ENCODE data around the gene EDIL3. TPM values are rescaled to one million over a fixed set of nuclear protein-coding genes. Genes with fewer than 3 reads are reported as not detected.

The EDIL3 gene
- total RNA-seq, 1 experiment from 2014 or later: 0.32 TPM

DNA sequence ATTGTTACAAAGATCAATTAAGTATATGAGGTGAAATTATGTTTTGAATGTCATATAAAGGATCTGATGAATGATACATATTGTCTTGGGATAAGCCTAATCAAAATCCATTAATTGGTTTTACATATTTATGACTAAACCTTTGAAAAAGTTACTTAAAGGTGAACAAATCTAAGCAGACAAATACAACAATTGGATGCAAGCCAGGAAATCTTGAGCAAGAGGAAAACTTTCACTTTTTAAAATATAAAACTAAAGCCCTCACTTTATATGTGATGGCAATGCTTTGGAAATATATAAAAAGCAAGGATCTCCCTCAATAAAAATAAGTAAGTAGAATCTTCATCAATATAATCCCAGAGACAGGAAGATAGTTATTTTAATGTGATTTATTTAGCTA lies 80.1 kb downstream of the EDIL3 start (continued):
- TF ChIP-seq JUND (IDR thresholded peaks at IDR 0.05): no peak
- TF ChIP-seq, protein P1, sequence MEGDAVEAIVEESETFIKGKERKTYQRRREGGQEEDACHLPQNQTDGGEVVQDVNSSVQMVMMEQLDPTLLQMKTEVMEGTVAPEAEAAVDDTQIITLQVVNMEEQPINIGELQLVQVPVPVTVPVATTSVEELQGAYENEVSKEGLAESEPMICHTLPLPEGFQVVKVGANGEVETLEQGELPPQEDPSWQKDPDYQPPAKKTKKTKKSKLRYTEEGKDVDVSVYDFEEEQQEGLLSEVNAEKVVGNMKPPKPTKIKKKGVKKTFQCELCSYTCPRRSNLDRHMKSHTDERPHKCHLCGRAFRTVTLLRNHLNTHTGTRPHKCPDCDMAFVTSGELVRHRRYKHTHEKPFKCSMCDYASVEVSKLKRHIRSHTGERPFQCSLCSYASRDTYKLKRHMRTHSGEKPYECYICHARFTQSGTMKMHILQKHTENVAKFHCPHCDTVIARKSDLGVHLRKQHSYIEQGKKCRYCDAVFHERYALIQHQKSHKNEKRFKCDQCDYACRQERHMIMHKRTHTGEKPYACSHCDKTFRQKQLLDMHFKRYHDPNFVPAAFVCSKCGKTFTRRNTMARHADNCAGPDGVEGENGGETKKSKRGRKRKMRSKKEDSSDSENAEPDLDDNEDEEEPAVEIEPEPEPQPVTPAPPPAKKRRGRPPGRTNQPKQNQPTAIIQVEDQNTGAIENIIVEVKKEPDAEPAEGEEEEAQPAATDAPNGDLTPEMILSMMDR (IDR thresholded peaks at IDR 0.05 in 2 of 3, conservative IDR thresholded peaks at IDR 0.05 in 1 of 3; ENCODE audit: borderline replicate concordance in 1 of 3, insufficient read depth in 1 of 3, low read depth in 2 of 3, low read length in 2 of 3): no peak
- TF ChIP-seq CEBPB (IDR thresholded peaks at IDR 0.05; ENCODE audit: low read depth): no peak

DNA sequence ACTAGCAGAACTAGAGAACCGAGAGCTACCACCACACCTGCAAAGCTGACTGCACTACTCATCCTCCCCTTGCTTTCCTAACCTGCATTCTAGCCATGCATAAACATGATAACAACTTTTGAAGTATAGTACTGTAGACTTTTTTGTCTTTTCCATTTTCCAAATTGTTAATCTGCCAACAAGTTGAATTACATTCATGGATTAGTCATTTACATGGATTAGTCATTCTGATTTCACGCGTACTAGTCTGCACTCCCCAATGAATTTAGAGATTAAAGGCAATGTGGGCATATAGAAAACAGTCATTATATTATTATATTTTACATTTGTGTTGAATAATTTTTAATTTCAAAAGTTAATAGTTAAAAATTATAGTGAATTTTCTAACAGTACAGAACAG lies 81.4 kb downstream of the EDIL3 start:
- RAD21 ChIA-PET (ENCODE audit: low non-redundant PET in 1 of 2, low total read pairs in 2 of 2, uncharacterized antibody in 2 of 2, unreplicated experiment in 2 of 2): no interaction called here
- H3K9me3 ChIP-seq (ENCODE audit: control insufficient read depth in 1 of 2, insufficient read depth in 1 of 2, low read depth in 1 of 2, low read length in 2 of 2): no peaks in the 10 kb centered on the region
- H3K27me3 ChIP-seq (ENCODE audit: insufficient read depth, low read length): no peaks in the 10 kb centered on the region
- POLR2A ChIA-PET: no interaction called here
- no TSS peak for BruUV-seq (replicated peaks)
- H3K4me1 ChIP-seq (ENCODE audit: control insufficient read depth in 1 of 2, insufficient read depth in 2 of 2, low read length in 2 of 2): no peaks in the 10 kb centered on the region
- TF ChIP-seq CEBPB (IDR thresholded peaks at IDR 0.05; ENCODE audit: low read depth): no peak
- no peak for TF ChIP-seq SIN3A (IDR thresholded peaks at IDR 0.05; ENCODE audit: low read depth)
- TF ChIP-seq, protein P2, sequence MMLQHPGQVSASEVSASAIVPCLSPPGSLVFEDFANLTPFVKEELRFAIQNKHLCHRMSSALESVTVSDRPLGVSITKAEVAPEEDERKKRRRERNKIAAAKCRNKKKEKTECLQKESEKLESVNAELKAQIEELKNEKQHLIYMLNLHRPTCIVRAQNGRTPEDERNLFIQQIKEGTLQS (IDR thresholded peaks at IDR 0.05): no peak
- TF ChIP-seq YY1 (IDR thresholded peaks at IDR 0.05; ENCODE audit: extremely low read depth, insufficient replicate concordance, low read depth, low read length): no peak
- TF ChIP-seq FOSL1 (IDR thresholded peaks at IDR 0.05; ENCODE audit: low read depth): no peak
- no peak for TF ChIP-seq ZNF274 (IDR thresholded peaks at IDR 0.05; ENCODE audit: low read depth, low read length)
- TF ChIP-seq SP1 (IDR thresholded peaks at IDR 0.05; ENCODE audit: low read depth): no peak
- TF ChIP-seq EGR1 (IDR thresholded peaks at IDR 0.05; ENCODE audit: low read depth): no peak
- TF ChIP-seq, protein P3, sequence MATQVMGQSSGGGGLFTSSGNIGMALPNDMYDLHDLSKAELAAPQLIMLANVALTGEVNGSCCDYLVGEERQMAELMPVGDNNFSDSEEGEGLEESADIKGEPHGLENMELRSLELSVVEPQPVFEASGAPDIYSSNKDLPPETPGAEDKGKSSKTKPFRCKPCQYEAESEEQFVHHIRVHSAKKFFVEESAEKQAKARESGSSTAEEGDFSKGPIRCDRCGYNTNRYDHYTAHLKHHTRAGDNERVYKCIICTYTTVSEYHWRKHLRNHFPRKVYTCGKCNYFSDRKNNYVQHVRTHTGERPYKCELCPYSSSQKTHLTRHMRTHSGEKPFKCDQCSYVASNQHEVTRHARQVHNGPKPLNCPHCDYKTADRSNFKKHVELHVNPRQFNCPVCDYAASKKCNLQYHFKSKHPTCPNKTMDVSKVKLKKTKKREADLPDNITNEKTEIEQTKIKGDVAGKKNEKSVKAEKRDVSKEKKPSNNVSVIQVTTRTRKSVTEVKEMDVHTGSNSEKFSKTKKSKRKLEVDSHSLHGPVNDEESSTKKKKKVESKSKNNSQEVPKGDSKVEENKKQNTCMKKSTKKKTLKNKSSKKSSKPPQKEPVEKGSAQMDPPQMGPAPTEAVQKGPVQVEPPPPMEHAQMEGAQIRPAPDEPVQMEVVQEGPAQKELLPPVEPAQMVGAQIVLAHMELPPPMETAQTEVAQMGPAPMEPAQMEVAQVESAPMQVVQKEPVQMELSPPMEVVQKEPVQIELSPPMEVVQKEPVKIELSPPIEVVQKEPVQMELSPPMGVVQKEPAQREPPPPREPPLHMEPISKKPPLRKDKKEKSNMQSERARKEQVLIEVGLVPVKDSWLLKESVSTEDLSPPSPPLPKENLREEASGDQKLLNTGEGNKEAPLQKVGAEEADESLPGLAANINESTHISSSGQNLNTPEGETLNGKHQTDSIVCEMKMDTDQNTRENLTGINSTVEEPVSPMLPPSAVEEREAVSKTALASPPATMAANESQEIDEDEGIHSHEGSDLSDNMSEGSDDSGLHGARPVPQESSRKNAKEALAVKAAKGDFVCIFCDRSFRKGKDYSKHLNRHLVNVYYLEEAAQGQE (IDR thresholded peaks at IDR 0.05; ENCODE audit: low read depth): no peak
- no peak for TF ChIP-seq ELF1 (IDR thresholded peaks at IDR 0.05; ENCODE audit: borderline replicate concordance, low read depth)
- no peak for TF ChIP-seq EZH2 (IDR thresholded peaks at IDR 0.05)
- TF ChIP-seq, protein P4, sequence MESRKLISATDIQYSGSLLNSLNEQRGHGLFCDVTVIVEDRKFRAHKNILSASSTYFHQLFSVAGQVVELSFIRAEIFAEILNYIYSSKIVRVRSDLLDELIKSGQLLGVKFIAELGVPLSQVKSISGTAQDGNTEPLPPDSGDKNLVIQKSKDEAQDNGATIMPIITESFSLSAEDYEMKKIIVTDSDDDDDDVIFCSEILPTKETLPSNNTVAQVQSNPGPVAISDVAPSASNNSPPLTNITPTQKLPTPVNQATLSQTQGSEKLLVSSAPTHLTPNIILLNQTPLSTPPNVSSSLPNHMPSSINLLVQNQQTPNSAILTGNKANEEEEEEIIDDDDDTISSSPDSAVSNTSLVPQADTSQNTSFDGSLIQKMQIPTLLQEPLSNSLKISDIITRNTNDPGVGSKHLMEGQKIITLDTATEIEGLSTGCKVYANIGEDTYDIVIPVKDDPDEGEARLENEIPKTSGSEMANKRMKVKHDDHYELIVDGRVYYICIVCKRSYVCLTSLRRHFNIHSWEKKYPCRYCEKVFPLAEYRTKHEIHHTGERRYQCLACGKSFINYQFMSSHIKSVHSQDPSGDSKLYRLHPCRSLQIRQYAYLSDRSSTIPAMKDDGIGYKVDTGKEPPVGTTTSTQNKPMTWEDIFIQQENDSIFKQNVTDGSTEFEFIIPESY (IDR thresholded peaks at IDR 0.05; ENCODE audit: extremely low read depth, insufficient replicate concordance, low read length): no peak
- no peak for TF ChIP-seq POLR2A (IDR thresholded peaks at IDR 0.05; ENCODE audit: borderline replicate concordance, extremely low read depth, insufficient read depth, insufficient read length)
- TF ChIP-seq EZH2phosphoT487 (IDR thresholded peaks at IDR 0.05; ENCODE audit: borderline replicate concordance): no peak
- no peak for TF ChIP-seq RAD21 (IDR thresholded peaks at IDR 0.05; ENCODE audit: low read depth)
- TF ChIP-seq, protein P5, sequence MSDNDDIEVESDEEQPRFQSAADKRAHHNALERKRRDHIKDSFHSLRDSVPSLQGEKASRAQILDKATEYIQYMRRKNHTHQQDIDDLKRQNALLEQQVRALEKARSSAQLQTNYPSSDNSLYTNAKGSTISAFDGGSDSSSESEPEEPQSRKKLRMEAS (IDR thresholded peaks at IDR 0.05): no peak
- H2AFZ ChIP-seq (ENCODE audit: low read depth, low read length, poor library complexity, severe bottlenecking): no peak overlapping the region
- no peak overlapping the region for H3K4me2 ChIP-seq (ENCODE audit: low read length)
- H3K9ac ChIP-seq (ENCODE audit: low read length): no peak overlapping the region
- DNase-seq (ENCODE audit: low read depth, low spot score): no peak
- no peaks in the 10 kb centered on the region for H3K36me3 ChIP-seq (ENCODE audit: control insufficient read depth in 1 of 2, insufficient read depth in 2 of 2, low read length in 2 of 2)
- H3K79me2 ChIP-seq (ENCODE audit: insufficient read depth, low read length): no peaks in the 10 kb centered on the region
- CTCF ChIA-PET: no interaction called here
- intact Hi-C loops (cut with micrococcal nuclease): no loop called here
- no peaks in the 10 kb centered on the region for H4K20me1 ChIP-seq (ENCODE audit: insufficient read depth)
- ATAC-seq: no peak
- no peak overlapping the region for H3K4me3 ChIP-seq (replicated peaks in 1 of 2; ENCODE audit: low read depth in 1 of 2, low read length in 2 of 2)
- H3K27ac ChIP-seq (ENCODE audit: low read depth, low read length): no peak overlapping the region
- no peaks in the 10 kb centered on the region for H3K9me2 ChIP-seq (ENCODE audit: insufficient read depth)

Data from HCT116 (cell line).